Measurements from ENCODE around the gene ARSA. TPM values are rescaled to one million over a fixed set of nuclear protein-coding genes. Genes with fewer than 3 reads are reported as not detected.

Gene ARSA
- total and polyA plus RNA-seq, 4 experiments from 2014 or later, result 7.8 to 86.8 (median 48.1) TPM

DNA sequence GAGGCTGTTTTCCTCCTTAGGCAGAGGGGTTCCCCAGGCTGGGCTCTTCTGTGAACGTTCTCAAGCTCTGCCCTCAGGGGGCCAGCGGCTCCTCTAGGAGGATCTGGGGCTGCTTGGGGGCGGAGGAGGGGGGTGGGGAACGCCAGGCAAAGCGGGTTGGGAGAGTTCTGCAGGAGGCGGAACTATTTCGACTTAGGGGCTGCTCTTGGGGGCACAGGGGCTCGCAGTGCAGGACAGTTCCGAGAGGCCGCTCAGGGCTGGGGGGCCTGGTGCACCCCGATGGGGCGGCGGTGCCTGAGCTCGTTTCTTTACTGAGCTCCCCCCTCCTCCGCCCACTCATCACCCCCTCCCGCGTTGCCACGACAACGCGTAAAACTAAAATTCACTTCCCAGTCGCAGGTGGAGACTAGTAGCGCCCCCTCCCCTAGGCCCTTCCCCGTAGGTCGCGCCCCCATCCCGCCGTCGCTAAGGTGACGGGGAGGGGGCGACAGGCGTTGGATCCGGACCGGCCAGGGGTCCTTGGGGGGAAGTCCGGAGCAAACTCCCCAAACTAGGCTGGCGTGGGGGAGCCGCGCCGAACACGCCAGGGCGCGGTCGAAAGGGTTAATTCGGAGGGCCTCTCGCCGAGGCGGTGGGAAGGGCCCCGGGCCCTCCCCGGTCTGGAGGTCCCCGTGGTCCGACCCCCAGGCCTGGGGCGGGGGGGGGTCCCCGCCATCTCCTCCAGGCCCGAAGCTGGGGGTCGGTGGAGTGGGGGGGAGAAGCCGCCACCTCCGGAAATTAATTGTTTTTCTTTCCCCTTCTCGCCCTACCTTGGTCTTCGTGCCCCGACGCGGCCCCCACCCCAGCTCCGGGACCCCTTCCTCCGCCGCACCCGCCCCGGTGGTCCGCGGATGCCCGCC lies 45.5 kb upstream of the ARSA start:
- H3K4me3 ChIP-seq (ENCODE audit: low read length in 2 of 2), result no peak overlapping the region
- Mint-ChIP-seq H3K27ac (peak overlapping the region in 2 of 7 donors; percentile 47 to 50), H3K4me3 (peak overlapping the region; percentile 42 to 74 (median 64)), H3K9me3 (peaks cover 0 to 4% (median 0%) of the 10 kb centered on the region in 8 donors), H3K4me1 (peaks cover 5 to 32% (median 13%) of the 10 kb centered on the region in 4 donors), H3K36me3 (no peaks in the 10 kb centered on the region), H3K27me3 (peaks cover 23 to 37% of the 10 kb centered on the region in 2 donors)
- ChIA-PET CTCF (ENCODE audit: partially characterized antibody) (interaction anchor here (1.3 kb wide), 1 partner anchor 53 kb away, joined by 3 read pairs; no protein-coding TSS in a partner anchor), POLR2A (ENCODE audit: partially characterized antibody) (interaction anchor here (1.2 to 1.3 kb wide), 2 partner anchors 45 to 53 kb away, joined by 3 to 4 read pairs; partner anchors contain the start of gene ARSA)
- H3K36me3 ChIP-seq (ENCODE audit: insufficient read depth, low read length), result no peaks in the 10 kb centered on the region
- H3K27me3 ChIP-seq (ENCODE audit: insufficient read depth, low read length), result peaks cover 25% of the 10 kb centered on the region
- DNase-seq, result peak in 3 of 5 donors; percentile 22 to 57 (median 24)
- no peak overlapping the region for H3K27ac ChIP-seq (ENCODE audit: low read depth, low read length)
- H3K9me3 ChIP-seq (ENCODE audit: control insufficient read depth in 1 of 2, low read length in 2 of 2), result no peaks in the 10 kb centered on the region
- H3K4me1 ChIP-seq (ENCODE audit: insufficient read depth, low read length), result peaks cover 17% of the 10 kb centered on the region
- intact Hi-C loops (cut with micrococcal nuclease), result no loop called here

DNA sequence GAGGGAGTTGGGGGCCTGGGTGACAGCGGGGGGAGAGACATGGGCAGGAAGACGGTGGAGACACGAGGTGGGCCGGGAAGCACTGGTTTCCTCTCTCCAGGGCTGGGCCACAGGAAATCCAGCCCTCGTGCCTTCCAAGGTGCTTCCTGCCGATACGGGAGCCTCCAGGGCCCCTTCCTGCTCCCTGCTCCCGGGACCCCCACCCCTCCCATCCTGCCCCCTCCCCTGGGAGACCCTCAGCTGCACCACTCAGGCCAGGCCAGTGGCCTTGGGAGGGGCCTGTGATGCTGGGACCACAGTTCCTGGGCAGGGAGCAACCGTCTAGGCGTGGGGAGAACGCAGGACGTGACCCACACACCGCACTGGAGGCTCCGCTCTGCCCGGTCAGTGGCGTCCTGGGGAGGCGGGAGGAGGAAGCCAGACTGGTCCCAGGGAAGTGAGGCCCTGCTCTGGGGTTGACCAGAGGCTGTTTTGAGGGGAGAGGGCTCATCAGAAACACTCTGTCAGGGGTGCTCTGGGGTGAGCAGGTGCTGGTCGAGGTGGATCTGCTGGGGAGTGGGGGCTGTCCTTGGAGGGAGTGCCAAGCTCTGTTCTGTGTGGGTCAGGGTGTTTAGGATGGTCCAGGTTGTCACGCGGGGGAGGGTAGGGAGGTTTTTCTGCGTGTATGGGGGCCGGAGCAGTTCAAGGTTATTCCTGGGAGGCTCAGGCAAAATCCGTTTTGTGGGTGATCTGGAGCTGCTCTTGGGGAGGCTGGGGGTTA lies 44.7 kb upstream of the ARSA start, which contains the start of gene SHANK3:
Gene SHANK3 (plus strand): TSS at position 353 of the 760 bp plus-strand sequence.
- intact Hi-C loops (cut with micrococcal nuclease), result no loop called here
- peaks cover 30% of the 10 kb centered on the region for H3K27me3 ChIP-seq (ENCODE audit: insufficient read depth, low read length)
- Mint-ChIP-seq H3K9me3 (peaks cover 0 to 2% (median 0%) of the 10 kb centered on the region in 8 donors), H3K27ac (peak within 1 kb of the TSS in 2 of 7 donors; percentile 47 to 50), H3K27me3 (peaks cover 27 to 39% of the 10 kb centered on the region in 2 donors), H3K4me3 (peak within 1 kb of the TSS; percentile 53 to 74 (median 64)), H3K36me3 (no peaks in the 10 kb centered on the region), H3K4me1 (peaks cover 5 to 32% (median 13%) of the 10 kb centered on the region in 4 donors)
- H3K9me3 ChIP-seq (ENCODE audit: control insufficient read depth in 1 of 2, low read length in 2 of 2), result no peaks in the 10 kb centered on the region
- H3K27ac ChIP-seq (ENCODE audit: low read depth, low read length), result no peak within 1 kb of the TSS
- H3K4me1 ChIP-seq (ENCODE audit: insufficient read depth, low read length), result peaks cover 17% of the 10 kb centered on the region
- H3K36me3 ChIP-seq (ENCODE audit: insufficient read depth, low read length), result no peaks in the 10 kb centered on the region
- ChIA-PET CTCF (ENCODE audit: partially characterized antibody) (interaction anchor here (1.3 kb wide), 1 partner anchor 52 kb away, joined by 3 read pairs; no protein-coding TSS in a partner anchor), POLR2A (ENCODE audit: partially characterized antibody) (interaction anchor here (1.3 kb wide), 1 partner anchor 52 kb away, joined by 4 read pairs; no protein-coding TSS in a partner anchor)
- no peak within 1 kb of the TSS for H3K4me3 ChIP-seq (ENCODE audit: low read length in 2 of 2)
- no peak for DNase-seq

DNA sequence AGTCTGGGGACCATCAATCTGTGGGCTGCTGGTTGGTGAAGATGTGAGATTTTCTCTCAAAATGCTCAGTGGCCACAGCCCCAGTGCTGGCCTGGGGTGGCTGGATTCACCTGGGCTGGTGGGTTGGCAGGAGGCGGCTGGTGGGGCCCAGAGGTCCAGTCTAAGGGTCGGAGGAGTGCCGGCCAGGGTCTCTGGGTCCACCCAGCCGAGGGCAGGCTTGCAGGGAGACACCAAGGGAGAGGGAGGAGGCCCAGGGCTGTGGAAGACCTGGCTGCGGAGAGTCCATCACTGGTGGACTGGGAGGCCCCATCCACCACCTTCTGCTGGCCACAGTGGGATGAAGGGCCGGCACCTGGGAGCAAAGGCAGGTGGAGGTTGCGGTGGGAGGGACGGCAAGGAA lies 44.1 kb upstream of the ARSA start:
- intact Hi-C loops (cut with micrococcal nuclease), result no loop called here
- no peaks in the 10 kb centered on the region for H3K36me3 Mint-ChIP-seq
- no peak for DNase-seq
- H3K9me3 Mint-ChIP-seq, result no peaks in the 10 kb centered on the region
- H3K27ac Mint-ChIP-seq, result peak overlapping the region in 1 of 7 donors; percentile 50
- Histone ChIP-seq H3K9me3 (ENCODE audit: control insufficient read depth in 1 of 2, low read length in 2 of 2) (no peaks in the 10 kb centered on the region), H3K27ac (ENCODE audit: low read depth, low read length) (no peak overlapping the region), H3K36me3 (ENCODE audit: insufficient read depth, low read length) (no peaks in the 10 kb centered on the region), H3K4me1 (ENCODE audit: insufficient read depth, low read length) (peaks cover 17% of the 10 kb centered on the region), H3K27me3 (ENCODE audit: insufficient read depth, low read length) (peaks cover 32% of the 10 kb centered on the region), H3K4me3 (ENCODE audit: low read length in 2 of 2) (no peak overlapping the region)
- ChIA-PET POLR2A (ENCODE audit: partially characterized antibody) (no interaction called here), CTCF (ENCODE audit: partially characterized antibody) (no interaction called here)
- H3K27me3 Mint-ChIP-seq, result peaks cover 27 to 39% of the 10 kb centered on the region in 2 donors
- peaks cover 5 to 32% (median 13%) of the 10 kb centered on the region in 4 donors for H3K4me1 Mint-ChIP-seq
- peak overlapping the region in 1 of 8 donors; percentile 41 for H3K4me3 Mint-ChIP-seq

DNA sequence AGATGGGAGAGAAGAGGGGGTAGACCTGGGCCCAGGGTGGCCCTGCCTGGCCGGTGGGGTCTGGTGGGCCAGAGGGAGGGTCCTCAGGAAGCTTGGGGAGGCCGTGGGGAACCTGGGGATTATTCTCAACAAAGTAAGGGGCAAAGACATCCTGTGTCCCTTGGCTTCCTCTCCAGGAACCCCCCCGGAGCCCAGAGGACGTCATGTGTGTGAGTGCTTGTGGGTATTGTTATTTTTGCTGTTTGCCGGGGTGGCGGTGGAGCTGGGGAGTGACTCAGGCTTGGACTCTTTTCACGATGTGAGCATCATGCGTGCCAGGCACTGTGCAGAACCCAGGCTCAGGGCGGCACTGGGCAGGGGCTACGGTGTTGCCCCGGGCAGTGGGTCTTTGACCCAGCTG lies 43.7 kb upstream of the ARSA start:
- Histone ChIP-seq H3K27ac (ENCODE audit: low read depth, low read length) (no peak overlapping the region), H3K4me1 (ENCODE audit: insufficient read depth, low read length) (peaks cover 17% of the 10 kb centered on the region), H3K9me3 (ENCODE audit: control insufficient read depth in 1 of 2, low read length in 2 of 2) (no peaks in the 10 kb centered on the region), H3K27me3 (ENCODE audit: insufficient read depth, low read length) (peaks cover 32% of the 10 kb centered on the region), H3K36me3 (ENCODE audit: insufficient read depth, low read length) (no peaks in the 10 kb centered on the region), H3K4me3 (ENCODE audit: low read length in 2 of 2) (no peak overlapping the region)
- H3K27me3 Mint-ChIP-seq, result peaks cover 27 to 43% of the 10 kb centered on the region in 2 donors
- ChIA-PET POLR2A (ENCODE audit: partially characterized antibody) (no interaction called here), CTCF (ENCODE audit: partially characterized antibody) (no interaction called here)
- peak overlapping the region in 2 of 8 donors; percentile 47 to 48 for H3K4me3 Mint-ChIP-seq
- H3K27ac Mint-ChIP-seq, result peak overlapping the region in 1 of 7 donors; percentile 50
- peaks cover 5 to 32% (median 13%) of the 10 kb centered on the region in 4 donors for H3K4me1 Mint-ChIP-seq
- no peaks in the 10 kb centered on the region for H3K36me3 Mint-ChIP-seq
- no peak for DNase-seq
- intact Hi-C loops (cut with micrococcal nuclease), result no loop called here
- no peaks in the 10 kb centered on the region for H3K9me3 Mint-ChIP-seq

DNA sequence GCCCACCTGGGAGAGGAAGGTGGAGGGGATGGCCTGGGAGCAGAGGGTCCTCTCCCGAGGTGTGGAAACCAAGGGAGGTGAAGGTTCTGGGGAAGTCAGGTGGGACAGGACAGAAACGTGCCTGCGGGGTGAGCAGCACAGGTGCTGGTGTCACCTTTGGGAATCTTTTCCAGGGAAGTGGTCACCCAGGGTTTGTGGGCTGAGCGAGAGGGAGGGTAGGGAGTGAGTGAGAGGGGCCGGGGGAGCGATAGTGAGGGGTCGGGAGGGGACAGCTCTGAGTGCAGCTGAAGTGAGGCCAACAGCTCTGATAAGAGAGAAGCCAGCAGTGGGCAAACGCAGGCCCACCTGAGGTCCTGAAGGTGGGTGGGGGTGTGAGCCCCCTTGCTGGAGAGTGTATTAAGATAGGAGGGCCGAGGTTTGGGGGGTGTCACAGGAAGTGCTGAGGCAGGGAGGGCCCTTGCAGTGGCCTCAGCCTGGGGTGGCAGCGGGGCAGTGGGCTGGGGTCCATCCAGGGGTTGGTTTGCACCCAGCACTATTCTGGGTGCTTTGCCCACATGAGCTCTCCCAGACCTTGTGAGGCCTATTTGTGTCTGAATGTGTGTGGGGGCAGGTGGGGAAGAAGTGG lies 43.1 kb upstream of the ARSA start:
- no peaks in the 10 kb centered on the region for H3K9me3 ChIP-seq (ENCODE audit: control insufficient read depth in 1 of 2, low read length in 2 of 2)
- no peaks in the 10 kb centered on the region for H3K36me3 ChIP-seq (ENCODE audit: insufficient read depth, low read length)
- Mint-ChIP-seq H3K36me3 (no peaks in the 10 kb centered on the region), H3K9me3 (no peaks in the 10 kb centered on the region), H3K27ac (no peak overlapping the region), H3K4me1 (peaks cover 5 to 32% (median 13%) of the 10 kb centered on the region in 4 donors), H3K4me3 (peak overlapping the region in 1 of 8 donors; percentile 47), H3K27me3 (peaks cover 27 to 45% of the 10 kb centered on the region in 2 donors)
- no peak overlapping the region for H3K4me3 ChIP-seq (ENCODE audit: low read length in 2 of 2)
- H3K27ac ChIP-seq (ENCODE audit: low read depth, low read length), result no peak overlapping the region
- peaks cover 17% of the 10 kb centered on the region for H3K4me1 ChIP-seq (ENCODE audit: insufficient read depth, low read length)
- POLR2A ChIA-PET (ENCODE audit: partially characterized antibody), result no interaction called here
- CTCF ChIA-PET (ENCODE audit: partially characterized antibody), result no interaction called here
- no peak for DNase-seq
- intact Hi-C loops (cut with micrococcal nuclease), result no loop called here
- peaks cover 31% of the 10 kb centered on the region for H3K27me3 ChIP-seq (ENCODE audit: insufficient read depth, low read length)

DNA sequence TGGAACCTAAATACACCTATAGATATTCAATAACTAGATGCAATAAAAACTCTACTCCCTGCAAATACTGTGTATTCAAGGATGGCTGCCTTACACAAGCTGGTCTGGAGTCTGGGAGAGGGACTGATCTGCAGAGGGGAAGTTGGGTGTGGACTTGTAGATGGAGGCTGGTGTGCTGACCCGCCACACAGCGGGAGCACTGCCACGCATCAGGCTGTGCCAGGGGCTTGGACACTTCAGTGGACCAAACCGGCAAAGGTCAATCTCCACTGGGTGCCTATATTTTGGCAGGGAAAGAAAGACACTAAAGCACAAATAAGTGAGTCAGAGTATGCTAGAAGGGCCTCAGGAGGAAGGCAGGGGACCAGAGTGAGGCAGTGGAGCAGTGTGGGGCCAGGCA lies 42.6 kb upstream of the ARSA start:
- H3K27me3 Mint-ChIP-seq, result peaks cover 23 to 40% of the 10 kb centered on the region in 2 donors
- no peaks in the 10 kb centered on the region for H3K36me3 Mint-ChIP-seq
- CTCF ChIA-PET (ENCODE audit: partially characterized antibody), result no interaction called here
- Histone ChIP-seq H3K27me3 (ENCODE audit: insufficient read depth, low read length) (peaks cover 26% of the 10 kb centered on the region), H3K27ac (ENCODE audit: low read depth, low read length) (no peak overlapping the region), H3K4me3 (ENCODE audit: low read length in 2 of 2) (no peak overlapping the region), H3K9me3 (ENCODE audit: control insufficient read depth in 1 of 2, low read length in 2 of 2) (no peaks in the 10 kb centered on the region), H3K36me3 (ENCODE audit: insufficient read depth, low read length) (no peaks in the 10 kb centered on the region), H3K4me1 (ENCODE audit: insufficient read depth, low read length) (peaks cover 17% of the 10 kb centered on the region)
- intact Hi-C loops (cut with micrococcal nuclease), result no loop called here
- peaks cover 5 to 27% (median 11%) of the 10 kb centered on the region in 4 donors for H3K4me1 Mint-ChIP-seq
- H3K9me3 Mint-ChIP-seq, result no peaks in the 10 kb centered on the region
- DNase-seq, result no peak
- POLR2A ChIA-PET (ENCODE audit: partially characterized antibody), result no interaction called here
- peak overlapping the region in 2 of 8 donors; percentile 16 to 31 for H3K4me3 Mint-ChIP-seq
- H3K27ac Mint-ChIP-seq, result no peak overlapping the region
